Esophagus muscularis mucosa (tissue), 4 donors: Measurements from ENCODE around the gene FRRS1.

Source experiments
- CTCF ChIP-seq, 3 experiments: fragments of 200-600 bp in 2 of 3; fragments of 450-650 bp in 1 of 3; sonication (generic) in 2 of 3; IDR thresholded peaks; one replicate each; pipeline ENCODE4 v1.5.1; 2017 to 2019; ENCODE audit warnings: antibody characterized with exemption in 3 of 3, mild to moderate bottlenecking in 2 of 3, moderate library complexity in 1 of 3
- EP300 ChIP-seq: sonication (generic); formaldehyde crosslinking; IDR thresholded peaks from one replicate; pipeline ENCODE4 v1.6.1; 2017; ENCODE audit warnings: antibody characterized with exemption
- POLR2A ChIP-seq: fragments of 450-650 bp; IDR thresholded peaks from one replicate; pipeline ENCODE4 v1.6.1; 2017; ENCODE audit warnings: antibody characterized with exemption, moderate library complexity, mild to moderate bottlenecking, low read depth
- POLR2AphosphoS5 ChIP-seq, 2 donors: sonication (generic); formaldehyde crosslinking; IDR thresholded peaks; one replicate each; pipeline ENCODE4 v1.6.1; 2017; ENCODE audit warnings: antibody characterized with exemption in 2 of 2

DNA sequence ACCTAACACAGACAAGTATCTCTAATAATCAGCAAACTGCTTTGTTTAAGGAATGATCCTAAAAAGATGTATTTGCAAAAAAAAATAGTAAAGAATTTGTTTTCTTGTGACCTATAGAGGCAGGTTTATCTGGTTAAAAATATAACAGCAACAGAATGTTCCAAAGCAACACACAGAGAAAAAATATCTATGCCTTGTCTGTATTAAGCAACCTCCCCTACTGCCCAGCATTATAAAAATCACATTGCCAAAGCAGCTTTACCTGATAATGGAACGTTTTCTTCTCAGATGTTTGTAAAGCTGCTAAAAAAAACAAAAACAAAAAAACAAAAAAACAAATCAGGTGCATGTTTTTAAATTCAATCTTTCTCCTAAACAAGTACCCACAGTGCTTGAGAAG lies 95.9 kb downstream of the FRRS1 start:
- TF ChIP-seq CTCF (IDR thresholded peaks at IDR 0.05) = no peak
- TF ChIP-seq EP300 = no peak
- TF ChIP-seq POLR2A = no peak
- no peak for TF ChIP-seq POLR2AphosphoS5 (IDR thresholded peaks at IDR 0.05)
